ENCODE data around the gene NOC3L. TPM values are rescaled to one million over a fixed set of nuclear protein-coding genes. Genes with fewer than 3 reads are reported as not detected.

NOC3L gene
- polyA plus RNA-seq, 1 donor (not counting 4 experiments of a cell fraction or from before 2014, with no cell fraction given): 16.3 TPM

- Histone ChIP-seq H3K27ac (ENCODE audit: control insufficient read depth, insufficient read depth, low read length) (no peak overlapping the region), H2AFZ (ENCODE audit: control insufficient read depth, low read length) (no peak overlapping the region), H3K79me2 (ENCODE audit: control insufficient read depth, insufficient read depth, low read length) (no peaks in the 10 kb centered on the region), H3K4me2 (ENCODE audit: control insufficient read depth, extremely low read depth, insufficient read depth, low read depth, low read length) (no peak overlapping the region), H3K27me3 (ENCODE audit: control insufficient read depth, extremely low read depth, insufficient read depth, low read length) (peaks cover 3% of the 10 kb centered on the region), H3K4me3 (ENCODE audit: control insufficient read depth in 2 of 3, extremely low read depth in 1 of 3, insufficient read depth in 2 of 3, low read depth in 1 of 3, low read length in 3 of 3) (no peak overlapping the region), H3K36me3 (ENCODE audit: control insufficient read depth in 2 of 2, extremely low read depth in 1 of 2, insufficient read depth in 2 of 2, low read length in 2 of 2) (no peaks in the 10 kb centered on the region), H3K9me1 (ENCODE audit: control insufficient read depth, extremely low read depth, insufficient read depth, low read length) (no peaks in the 10 kb centered on the region), H3K9ac (ENCODE audit: control insufficient read depth, extremely low read depth, insufficient read depth, low read length) (no peak overlapping the region), H4K20me1 (ENCODE audit: control insufficient read depth, extremely low read depth, insufficient read depth, low read length) (no peaks in the 10 kb centered on the region), H3K4me1 (ENCODE audit: control insufficient read depth, extremely low read depth, insufficient read depth, low read length) (no peaks in the 10 kb centered on the region), H3K9me3 (ENCODE audit: control insufficient read depth, low read depth, low read length) (no peaks in the 10 kb centered on the region)
- FAIRE-seq (no peak), DNase-seq (ENCODE audit: low read depth, low spot score) (no peak)
- TF ChIP-seq CTCF (optimal IDR thresholded peaks at IDR 0.05 in 1 of 3, IDR thresholded peaks at IDR 0.05 in 1 of 3, conservative IDR thresholded peaks at IDR 0.05 in 1 of 3; ENCODE audit: extremely low read depth in 1 of 3, insufficient read depth in 2 of 3, low read length in 3 of 3): no peak
- TF ChIP-seq EZH2 (IDR thresholded peaks at IDR 0.05; ENCODE audit: low read length): no peak
- dilution Hi-C loops (cut with MboI; ENCODE audit: extremely low pct_ligation_motif_present, low sequenced_read_pairs): loop anchor here (25.0 kb wide), 1 partner anchor 392 kb away; no protein-coding TSS in a partner anchor
These were observed 58.8 kb downstream of the NOC3L start for GRCh38 chr10:94303929-94304328.

- Histone ChIP-seq H3K9me3 (ENCODE audit: control insufficient read depth, low read depth, low read length) (no peaks in the 10 kb centered on the region), H3K9me1 (ENCODE audit: control insufficient read depth, extremely low read depth, insufficient read depth, low read length) (no peaks in the 10 kb centered on the region), H2AFZ (ENCODE audit: control insufficient read depth, low read length) (no peak overlapping the region), H3K4me2 (ENCODE audit: control insufficient read depth, extremely low read depth, insufficient read depth, low read depth, low read length) (no peak overlapping the region), H3K36me3 (ENCODE audit: control insufficient read depth in 2 of 2, extremely low read depth in 1 of 2, insufficient read depth in 2 of 2, low read length in 2 of 2) (no peaks in the 10 kb centered on the region), H3K4me3 (ENCODE audit: control insufficient read depth in 2 of 3, extremely low read depth in 1 of 3, insufficient read depth in 2 of 3, low read depth in 1 of 3, low read length in 3 of 3) (no peak overlapping the region), H3K27me3 (ENCODE audit: control insufficient read depth, extremely low read depth, insufficient read depth, low read length) (no peaks in the 10 kb centered on the region), H3K9ac (ENCODE audit: control insufficient read depth, extremely low read depth, insufficient read depth, low read length) (no peak overlapping the region), H4K20me1 (ENCODE audit: control insufficient read depth, extremely low read depth, insufficient read depth, low read length) (no peaks in the 10 kb centered on the region), H3K79me2 (ENCODE audit: control insufficient read depth, insufficient read depth, low read length) (no peaks in the 10 kb centered on the region), H3K27ac (ENCODE audit: control insufficient read depth, insufficient read depth, low read length) (no peak overlapping the region), H3K4me1 (ENCODE audit: control insufficient read depth, extremely low read depth, insufficient read depth, low read length) (no peaks in the 10 kb centered on the region)
- no peak for FAIRE-seq
- DNase-seq (ENCODE audit: low read depth, low spot score): no peak
- dilution Hi-C loops (cut with MboI; ENCODE audit: extremely low pct_ligation_motif_present, low sequenced_read_pairs): loop anchor here (25.0 kb wide), 1 partner anchor 388 kb away; no protein-coding TSS in a partner anchor
- TF ChIP-seq EZH2 (IDR thresholded peaks at IDR 0.05; ENCODE audit: low read length) (no peak), CTCF (optimal IDR thresholded peaks at IDR 0.05 in 1 of 3, IDR thresholded peaks at IDR 0.05 in 1 of 3, conservative IDR thresholded peaks at IDR 0.05 in 1 of 3; ENCODE audit: extremely low read depth in 1 of 3, insufficient read depth in 2 of 3, low read length in 3 of 3) (no peak)
These were observed 62.7 kb downstream of the NOC3L start for GRCh38 chr10:94300042-94300441.
